WTC11 (cell line): ENCODE results near the gene CCDC50.

Source experiments
- CBFB ChIP-seq: sonication (generic); formaldehyde crosslinking; IDR thresholded peaks from 2 replicates; pipeline ENCODE4 v1.8.1; 2022; ENCODE audit warnings: mild to moderate bottlenecking, low read depth, missing genetic modification reagents
- CREM ChIP-seq: sonication (generic); formaldehyde crosslinking; IDR thresholded peaks from 2 replicates; pipeline ENCODE4 v1.8.1; 2022; ENCODE audit warnings: mild to moderate bottlenecking, missing genetic modification reagents, moderate library complexity
- FOXJ3 ChIP-seq: sonication (generic); formaldehyde crosslinking; IDR thresholded peaks from 2 replicates; pipeline ENCODE4 v1.9.0; 2021; ENCODE audit warnings: missing genetic modification reagents, mild to moderate bottlenecking, borderline replicate concordance
- FOXP1 ChIP-seq: sonication (generic); formaldehyde crosslinking; IDR thresholded peaks from 2 replicates; pipeline ENCODE4 v1.8.0; 2022; ENCODE audit warnings: missing genetic modification reagents, mild to moderate bottlenecking, moderate library complexity, borderline replicate concordance
- TEAD4 ChIP-seq: sonication (generic); formaldehyde crosslinking; IDR thresholded peaks from 2 replicates; pipeline ENCODE4 v1.8.0; 2022; ENCODE audit warnings: mild to moderate bottlenecking, missing genetic modification reagents
- ZBTB21 ChIP-seq: sonication (generic); formaldehyde crosslinking; IDR thresholded peaks from 2 replicates; pipeline ENCODE4 v1.8.1; 2023; ENCODE audit warnings: mild to moderate bottlenecking, missing genetic modification reagents, borderline replicate concordance
- TF ChIP-seq, protein P1 (sequence below): fragments of 200-600 bp; IDR thresholded peaks from 2 replicates; pipeline ENCODE4 v1.8.0; 2022; ENCODE audit warnings: antibody characterized with exemption
- TF ChIP-seq, protein P2 (sequence below): sonication (generic); formaldehyde crosslinking; IDR thresholded peaks from 2 replicates; pipeline ENCODE4 v1.8.1; 2023; ENCODE audit warnings: mild to moderate bottlenecking, missing genetic modification reagents, borderline replicate concordance
- TF ChIP-seq, protein P3 (sequence below): sonication (generic); formaldehyde crosslinking; IDR thresholded peaks from 2 replicates; pipeline ENCODE4 v1.8.1; 2023; ENCODE audit warnings: mild to moderate bottlenecking, missing genetic modification reagents, moderate library complexity
- TF ChIP-seq, protein P4 (sequence below): sonication (generic); formaldehyde crosslinking; IDR thresholded peaks from 2 replicates; pipeline ENCODE4 v1.8.1; 2022; ENCODE audit warnings: low read depth, missing genetic modification reagents, borderline replicate concordance

DNA sequence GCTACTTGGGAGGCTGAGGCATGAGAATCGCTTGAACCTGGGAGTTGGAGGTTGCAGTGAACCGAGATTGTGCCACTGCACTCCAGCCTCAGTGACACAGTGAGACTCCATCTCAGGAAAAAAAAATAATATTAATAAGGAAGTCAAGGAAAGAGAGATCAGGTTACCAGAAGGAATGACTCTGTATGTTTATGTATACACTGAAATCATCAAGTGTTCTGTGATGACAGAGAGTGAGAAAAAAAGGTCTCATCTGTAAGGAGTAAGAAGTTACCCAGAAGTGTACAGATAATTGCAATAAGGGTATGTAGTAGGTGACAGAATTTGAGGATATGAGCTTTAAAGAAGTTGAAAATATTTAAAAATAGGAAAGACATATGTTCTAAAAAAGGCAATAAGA, 4.3 kb upstream of the CCDC50 start:
- TF ChIP-seq, protein P1, sequence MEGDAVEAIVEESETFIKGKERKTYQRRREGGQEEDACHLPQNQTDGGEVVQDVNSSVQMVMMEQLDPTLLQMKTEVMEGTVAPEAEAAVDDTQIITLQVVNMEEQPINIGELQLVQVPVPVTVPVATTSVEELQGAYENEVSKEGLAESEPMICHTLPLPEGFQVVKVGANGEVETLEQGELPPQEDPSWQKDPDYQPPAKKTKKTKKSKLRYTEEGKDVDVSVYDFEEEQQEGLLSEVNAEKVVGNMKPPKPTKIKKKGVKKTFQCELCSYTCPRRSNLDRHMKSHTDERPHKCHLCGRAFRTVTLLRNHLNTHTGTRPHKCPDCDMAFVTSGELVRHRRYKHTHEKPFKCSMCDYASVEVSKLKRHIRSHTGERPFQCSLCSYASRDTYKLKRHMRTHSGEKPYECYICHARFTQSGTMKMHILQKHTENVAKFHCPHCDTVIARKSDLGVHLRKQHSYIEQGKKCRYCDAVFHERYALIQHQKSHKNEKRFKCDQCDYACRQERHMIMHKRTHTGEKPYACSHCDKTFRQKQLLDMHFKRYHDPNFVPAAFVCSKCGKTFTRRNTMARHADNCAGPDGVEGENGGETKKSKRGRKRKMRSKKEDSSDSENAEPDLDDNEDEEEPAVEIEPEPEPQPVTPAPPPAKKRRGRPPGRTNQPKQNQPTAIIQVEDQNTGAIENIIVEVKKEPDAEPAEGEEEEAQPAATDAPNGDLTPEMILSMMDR = no peak
- TF ChIP-seq TEAD4 (no peak), FOXJ3 (no peak), FOXP1 (CRISPR knock-in tag) (no peak), ZBTB21 (no peak), CREM (no peak), CBFB (CRISPR knock-in tag) (no peak)
- TF ChIP-seq, protein P2, sequence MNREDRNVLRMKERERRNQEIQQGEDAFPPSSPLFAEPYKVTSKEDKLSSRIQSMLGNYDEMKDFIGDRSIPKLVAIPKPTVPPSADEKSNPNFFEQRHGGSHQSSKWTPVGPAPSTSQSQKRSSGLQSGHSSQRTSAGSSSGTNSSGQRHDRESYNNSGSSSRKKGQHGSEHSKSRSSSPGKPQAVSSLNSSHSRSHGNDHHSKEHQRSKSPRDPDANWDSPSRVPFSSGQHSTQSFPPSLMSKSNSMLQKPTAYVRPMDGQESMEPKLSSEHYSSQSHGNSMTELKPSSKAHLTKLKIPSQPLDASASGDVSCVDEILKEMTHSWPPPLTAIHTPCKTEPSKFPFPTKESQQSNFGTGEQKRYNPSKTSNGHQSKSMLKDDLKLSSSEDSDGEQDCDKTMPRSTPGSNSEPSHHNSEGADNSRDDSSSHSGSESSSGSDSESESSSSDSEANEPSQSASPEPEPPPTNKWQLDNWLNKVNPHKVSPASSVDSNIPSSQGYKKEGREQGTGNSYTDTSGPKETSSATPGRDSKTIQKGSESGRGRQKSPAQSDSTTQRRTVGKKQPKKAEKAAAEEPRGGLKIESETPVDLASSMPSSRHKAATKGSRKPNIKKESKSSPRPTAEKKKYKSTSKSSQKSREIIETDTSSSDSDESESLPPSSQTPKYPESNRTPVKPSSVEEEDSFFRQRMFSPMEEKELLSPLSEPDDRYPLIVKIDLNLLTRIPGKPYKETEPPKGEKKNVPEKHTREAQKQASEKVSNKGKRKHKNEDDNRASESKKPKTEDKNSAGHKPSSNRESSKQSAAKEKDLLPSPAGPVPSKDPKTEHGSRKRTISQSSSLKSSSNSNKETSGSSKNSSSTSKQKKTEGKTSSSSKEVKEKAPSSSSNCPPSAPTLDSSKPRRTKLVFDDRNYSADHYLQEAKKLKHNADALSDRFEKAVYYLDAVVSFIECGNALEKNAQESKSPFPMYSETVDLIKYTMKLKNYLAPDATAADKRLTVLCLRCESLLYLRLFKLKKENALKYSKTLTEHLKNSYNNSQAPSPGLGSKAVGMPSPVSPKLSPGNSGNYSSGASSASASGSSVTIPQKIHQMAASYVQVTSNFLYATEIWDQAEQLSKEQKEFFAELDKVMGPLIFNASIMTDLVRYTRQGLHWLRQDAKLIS (CRISPR knock-in tag) = no peak
- TF ChIP-seq, protein P3, sequence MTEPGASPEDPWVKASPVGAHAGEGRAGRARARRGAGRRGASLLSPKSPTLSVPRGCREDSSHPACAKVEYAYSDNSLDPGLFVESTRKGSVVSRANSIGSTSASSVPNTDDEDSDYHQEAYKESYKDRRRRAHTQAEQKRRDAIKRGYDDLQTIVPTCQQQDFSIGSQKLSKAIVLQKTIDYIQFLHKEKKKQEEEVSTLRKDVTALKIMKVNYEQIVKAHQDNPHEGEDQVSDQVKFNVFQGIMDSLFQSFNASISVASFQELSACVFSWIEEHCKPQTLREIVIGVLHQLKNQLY (CRISPR knock-in tag) = no peak
- TF ChIP-seq, protein P4, sequence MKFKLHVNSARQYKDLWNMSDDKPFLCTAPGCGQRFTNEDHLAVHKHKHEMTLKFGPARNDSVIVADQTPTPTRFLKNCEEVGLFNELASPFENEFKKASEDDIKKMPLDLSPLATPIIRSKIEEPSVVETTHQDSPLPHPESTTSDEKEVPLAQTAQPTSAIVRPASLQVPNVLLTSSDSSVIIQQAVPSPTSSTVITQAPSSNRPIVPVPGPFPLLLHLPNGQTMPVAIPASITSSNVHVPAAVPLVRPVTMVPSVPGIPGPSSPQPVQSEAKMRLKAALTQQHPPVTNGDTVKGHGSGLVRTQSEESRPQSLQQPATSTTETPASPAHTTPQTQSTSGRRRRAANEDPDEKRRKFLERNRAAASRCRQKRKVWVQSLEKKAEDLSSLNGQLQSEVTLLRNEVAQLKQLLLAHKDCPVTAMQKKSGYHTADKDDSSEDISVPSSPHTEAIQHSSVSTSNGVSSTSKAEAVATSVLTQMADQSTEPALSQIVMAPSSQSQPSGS (CRISPR knock-in tag) = no peak
